Pons (tissue), 1 donor: ENCODE results near the gene OR6K2.

Experiments used
- DNase-seq: peaks from one replicate; pipeline ENCODE4 v3.0.0-alpha.2; 2016; ENCODE audit warnings: low spot score

Gene OR6K2

DNA sequence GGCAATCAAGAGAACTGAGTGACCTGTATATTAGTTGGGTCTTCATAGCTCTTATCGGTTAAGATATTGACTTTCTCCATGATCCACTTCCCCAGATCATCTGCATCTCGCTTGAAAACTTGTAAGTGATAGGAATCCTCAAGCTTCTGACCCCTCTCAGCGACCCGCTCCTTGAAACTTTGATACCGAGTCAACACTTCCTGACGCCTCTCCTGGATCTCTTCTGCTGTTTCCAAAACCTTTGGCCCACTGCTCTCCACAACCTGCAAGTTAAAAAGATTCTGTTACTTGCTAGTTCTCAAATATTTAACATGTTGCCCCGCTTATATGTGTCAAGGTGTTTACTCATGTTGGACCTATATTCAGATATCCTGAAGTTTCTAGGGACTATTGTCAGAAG lies 15.4 kb downstream of the OR6K2 start:
- DNase-seq = no peak

- DNase-seq = no peak
Measured at GRCh38 chr1:158681606-158682005, 18.8 kb downstream of the OR6K2 start.

DNA sequence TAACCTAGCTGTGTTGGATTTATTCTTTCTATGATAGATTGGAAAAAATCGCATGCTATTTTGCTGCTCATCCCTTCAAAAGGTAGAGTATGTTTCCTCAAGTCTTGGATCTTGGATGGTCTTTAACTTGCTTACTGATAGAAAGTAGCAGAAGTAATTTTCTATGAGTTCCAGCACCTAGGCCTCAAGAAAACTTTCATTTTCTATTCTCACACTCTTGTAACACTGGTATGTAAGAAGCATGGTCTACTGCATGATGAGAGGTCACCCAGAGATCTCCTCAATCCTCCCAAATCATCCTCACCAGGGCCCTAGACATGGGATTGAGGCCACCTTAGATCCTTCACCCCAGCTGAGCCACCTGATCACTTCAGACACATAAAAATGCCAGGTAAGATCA lies 21.2 kb downstream of the OR6K2 start:
- DNase-seq = no peak

GRCh38 chr1:158675563-158676323 lies 24.7 kb downstream of the OR6K2 start:
- DNase-seq = no peak

GRCh38 chr1:158674302-158674701 lies 26.1 kb downstream of the OR6K2 start:
- DNase-seq = no peak

- no peak for DNase-seq
Measured at GRCh38 chr1:158666037-158666436, 34.4 kb downstream of the OR6K2 start.

DNA sequence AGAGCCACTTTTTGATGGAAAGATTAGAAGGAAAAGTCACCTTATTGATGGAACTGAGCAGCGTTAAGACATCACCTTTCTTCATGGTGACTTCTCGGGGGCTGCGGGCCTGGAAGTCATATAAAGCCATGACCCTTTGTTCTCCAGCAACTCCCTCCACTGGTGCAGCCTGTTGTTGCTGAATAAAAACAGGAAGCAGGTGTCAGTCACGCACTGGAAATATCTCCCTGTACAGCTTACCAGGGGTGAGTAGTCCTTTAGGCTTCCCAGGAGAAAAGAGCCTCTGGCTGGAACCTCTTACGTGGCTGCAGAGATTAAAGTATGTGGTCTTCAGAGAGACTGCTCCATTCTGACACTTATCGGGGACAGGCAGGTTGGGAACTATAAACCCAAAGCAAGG lies 45.9 kb downstream of the OR6K2 start:
- no peak for DNase-seq

DNA sequence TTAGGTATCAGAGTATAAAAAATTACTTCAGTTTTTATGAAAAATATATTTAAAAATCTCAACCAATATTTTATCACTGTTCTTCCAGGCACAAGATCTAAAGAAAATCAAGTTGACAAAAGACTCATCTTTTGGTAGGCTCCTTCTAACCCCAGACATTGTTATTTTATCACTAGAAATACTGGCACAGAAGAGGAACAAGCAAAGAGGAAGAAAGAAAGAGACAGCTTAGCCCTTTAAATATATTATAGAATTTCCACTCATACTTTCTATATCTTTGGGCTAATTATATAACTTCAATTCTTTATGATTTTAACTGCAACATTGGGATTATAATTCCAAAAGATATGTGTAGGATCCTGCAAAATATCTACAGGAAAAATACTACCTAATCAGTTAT lies 46.4 kb downstream of the OR6K2 start:
- no peak for DNase-seq

DNA sequence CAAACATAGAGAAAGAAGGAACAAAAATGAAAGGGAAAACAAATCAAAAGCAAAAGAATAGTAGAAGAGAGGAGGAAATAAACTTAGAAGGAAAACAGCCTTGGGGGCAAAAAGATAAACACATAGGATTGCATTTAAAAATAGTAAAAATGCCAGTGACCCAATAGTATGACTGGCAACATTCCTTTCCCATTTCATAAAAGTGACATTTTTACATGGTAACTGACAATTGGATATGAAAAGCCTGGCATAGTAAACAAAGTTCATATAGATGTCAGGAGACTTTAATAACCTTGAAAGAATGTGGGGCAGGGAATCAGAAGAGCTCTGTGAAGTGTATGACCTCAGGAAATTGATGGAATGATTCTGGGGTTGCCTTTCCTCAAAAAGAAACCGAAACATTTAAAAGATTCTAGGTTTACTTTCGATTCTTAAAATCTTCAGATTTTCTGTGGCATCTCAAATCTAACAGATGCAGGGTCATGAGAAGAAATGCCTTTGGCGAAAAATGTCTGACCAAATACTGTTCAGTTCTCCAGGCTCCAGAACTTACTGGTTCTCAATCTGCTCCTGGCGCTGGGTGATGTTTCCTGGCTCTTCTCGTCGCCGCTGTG lies 47.6 kb downstream of the OR6K2 start:
- no peak for DNase-seq
